ENCODE results near the gene MAPKBP1. TPM values are rescaled to one million over a fixed set of nuclear protein-coding genes. Genes with fewer than 3 reads are reported as not detected.

MAPKBP1 gene
- total RNA-seq, 2 donors from 2014 or later = 35.8 to 37.0 TPM

- no peak for TF ChIP-seq CTCF (IDR thresholded peaks at IDR 0.05)
- ATAC-seq (ENCODE audit: insufficient number of reproducible peaks, low FRiP score, low read depth) (no peak), DNase-seq (ENCODE audit: low spot score) (no peak)
- Histone ChIP-seq H3K36me3 (no peaks in the 10 kb centered on the region), H3K4me1 (ENCODE audit: control insufficient read depth in 1 of 2, low read depth in 2 of 2) (peaks cover 10 to 33% of the 10 kb centered on the region in 2 donors), H3K9me3 (no peaks in the 10 kb centered on the region), H3K27me3 (replicated peaks; ENCODE audit: insufficient read depth) (no peaks in the 10 kb centered on the region), H3K4me3 (no peak overlapping the region), H3K27ac (no peak overlapping the region)
Measured at GRCh38 chr15:41801185-41801584, 26.9 kb downstream of the MAPKBP1 start.

GRCh38 chr15:41801850-41802455 lies 27.7 kb downstream of the MAPKBP1 start:
- Histone ChIP-seq H3K36me3 (no peaks in the 10 kb centered on the region), H3K27me3 (replicated peaks; ENCODE audit: insufficient read depth) (no peaks in the 10 kb centered on the region), H3K4me1 (ENCODE audit: control insufficient read depth in 1 of 2, low read depth in 2 of 2) (peaks cover 3 to 25% of the 10 kb centered on the region in 2 donors), H3K4me3 (no peak overlapping the region), H3K9me3 (no peaks in the 10 kb centered on the region), H3K27ac (no peak overlapping the region)
- DNase-seq (ENCODE audit: low spot score) = no peak
- no peak for ATAC-seq (ENCODE audit: insufficient number of reproducible peaks, low FRiP score, low read depth)
- no peak for TF ChIP-seq CTCF (IDR thresholded peaks at IDR 0.05)

GRCh38 chr15:41804361-41804760 lies 30.1 kb downstream of the MAPKBP1 start:
- H3K27me3 ChIP-seq (replicated peaks; ENCODE audit: insufficient read depth) = no peaks in the 10 kb centered on the region
- peak overlapping the region; percentile 45 to 58 for H3K27ac ChIP-seq
- H3K36me3 ChIP-seq = no peaks in the 10 kb centered on the region
- TF ChIP-seq CTCF (IDR thresholded peaks at IDR 0.05) = no peak
- no peaks in the 10 kb centered on the region for H3K9me3 ChIP-seq
- H3K4me1 ChIP-seq (ENCODE audit: control insufficient read depth in 1 of 2, low read depth in 2 of 2) = peaks cover 0 to 20% of the 10 kb centered on the region in 2 donors
- DNase-seq (ENCODE audit: low spot score) = no peak
- ATAC-seq (ENCODE audit: insufficient number of reproducible peaks, low FRiP score, low read depth) = no peak
- H3K4me3 ChIP-seq = no peak overlapping the region

- no peaks in the 10 kb centered on the region for H3K9me3 ChIP-seq
- H3K4me1 ChIP-seq (ENCODE audit: control insufficient read depth in 1 of 2, low read depth in 2 of 2) = peaks cover 0 to 20% of the 10 kb centered on the region in 2 donors
- no peaks in the 10 kb centered on the region for H3K36me3 ChIP-seq
- no peak overlapping the region for H3K4me3 ChIP-seq
- no peaks in the 10 kb centered on the region for H3K27me3 ChIP-seq (replicated peaks; ENCODE audit: insufficient read depth)
- peak overlapping the region; percentile 45 to 58 for H3K27ac ChIP-seq
- no peak for TF ChIP-seq CTCF (IDR thresholded peaks at IDR 0.05)
- ATAC-seq (ENCODE audit: insufficient number of reproducible peaks, low FRiP score, low read depth) (no peak), DNase-seq (ENCODE audit: low spot score) (no peak)
Measured at GRCh38 chr15:41804916-41805666, 30.8 kb downstream of the MAPKBP1 start.

GRCh38 chr15:41805711-41806110 lies 31.4 kb downstream of the MAPKBP1 start:
- H3K4me3 ChIP-seq = no peak overlapping the region
- H3K4me1 ChIP-seq (ENCODE audit: control insufficient read depth in 1 of 2, low read depth in 2 of 2) = peaks cover 0 to 20% of the 10 kb centered on the region in 2 donors
- no peaks in the 10 kb centered on the region for H3K9me3 ChIP-seq
- H3K27ac ChIP-seq = peak overlapping the region in 1 of 2 donors; percentile 58
- no peak for ATAC-seq (ENCODE audit: insufficient number of reproducible peaks, low FRiP score, low read depth)
- H3K36me3 ChIP-seq = no peaks in the 10 kb centered on the region
- no peaks in the 10 kb centered on the region for H3K27me3 ChIP-seq (replicated peaks; ENCODE audit: insufficient read depth)
- no peak for TF ChIP-seq CTCF (IDR thresholded peaks at IDR 0.05)
- DNase-seq (ENCODE audit: low spot score) = no peak

Measured in thoracic aorta (tissue), 2 donors.